Caco-2 (cell line): ENCODE data around the gene FNBP1. TPM values are rescaled to one million over a fixed set of nuclear protein-coding genes. Genes with fewer than 3 reads are reported as not detected.
"Not testable (repeated sequence)": the region's sequence is repeated elsewhere in the genome, so short reads cannot be mapped to it uniquely, and the experiment has no call there.

Source experiments
- BruUV-seq: library from RNA; stranded (reverse); fragments of 400-500 nt; replicated peaks from 2 replicates; lab custom pipeline; 2021; lab: Mats Ljungman, UMichigan
- CTCF ChIA-PET: fragments of 300-600 bp; sonication (Branson Sonifier 250); formaldehyde crosslinking; loops from one replicate; lab custom pipeline; 2022; ENCODE audit warnings: antibody characterized with exemption; lab: Charles Lee
- POLR2A ChIA-PET: fragments of 300-600 bp; sonication (Branson Sonifier 250); formaldehyde crosslinking; loops from one replicate; lab custom pipeline; 2022; ENCODE audit warnings: antibody characterized with exemption; lab: Charles Lee
- DNase-seq, 2 experiments: peaks; one replicate each; pipeline versions ENCODE4 v3.0.0 to v3.0.0-alpha.2; 2020 to 2022
- H3K27me3 ChIP-seq: replicated peaks from 2 replicates; pipeline ENCODE4 v1.6.0; 2011; ENCODE audit warnings: low read length; ENCODE audit not compliant: control insufficient read depth, insufficient read depth
- H3K36me3 ChIP-seq: 2 replicates; pipeline ENCODE4 v1.5.1; 2011; ENCODE audit warnings: low read length; ENCODE audit not compliant: control insufficient read depth, insufficient read depth
- H3K4me1 ChIP-seq: fragments of 250-450 bp; sonication (Bioruptor Pico); 2 replicates; pipeline ENCODE4 v1.5.1; 2020; ENCODE audit warnings: mild to moderate bottlenecking
- H3K4me3 ChIP-seq: 2 replicates; pipeline ENCODE4 v1.5.1; 2011; ENCODE audit warnings: low read depth, mild to moderate bottlenecking, control low read depth, low read length
- H3K9me3 ChIP-seq: fragments of 250-450 bp; sonication (Bioruptor Pico); 2 replicates; pipeline ENCODE4 v1.5.1; 2020; ENCODE audit warnings: mild to moderate bottlenecking, moderate library complexity
- H3K27ac Mint-ChIP-seq: one replicate; pipeline ENCODE4 v1.8.0; 2022; ENCODE audit warnings: mixed read lengths; ENCODE audit not compliant: unreplicated experiment
- H3K27me3 Mint-ChIP-seq: one replicate; pipeline ENCODE4 v1.8.0; 2022; ENCODE audit warnings: mixed read lengths; ENCODE audit not compliant: insufficient read depth, unreplicated experiment
- H3K36me3 Mint-ChIP-seq: one replicate; pipeline ENCODE4 v1.8.0; 2022; ENCODE audit warnings: mild to moderate bottlenecking, mixed read lengths; ENCODE audit not compliant: insufficient read depth, unreplicated experiment
- H3K4me1 Mint-ChIP-seq: one replicate; pipeline ENCODE4 v1.8.0; 2022; ENCODE audit warnings: low read depth, mixed read lengths; ENCODE audit not compliant: unreplicated experiment
- H3K4me3 Mint-ChIP-seq: one replicate; pipeline ENCODE4 v1.8.0; 2022; ENCODE audit warnings: mild to moderate bottlenecking, moderate library complexity, mixed read lengths; ENCODE audit not compliant: unreplicated experiment
- H3K9me3 Mint-ChIP-seq: one replicate; pipeline ENCODE4 v1.8.0; 2022; ENCODE audit warnings: mixed read lengths; ENCODE audit not compliant: unreplicated experiment
- CTCF ChIP-seq, 2 experiments: fragments of 200-600 bp in 1 of 2; IDR thresholded peaks; 1 replicate in 1 of 2; 2 replicates in 1 of 2; pipeline versions ENCODE4 v1.5.1 to v1.8.0; 2011 to 2022; ENCODE audit warnings: antibody characterized with exemption in 1 of 2, control low read depth in 1 of 2, inconsistent platforms in 1 of 2, low read depth in 1 of 2, low read length in 1 of 2, mild to moderate bottlenecking in 1 of 2, moderate library complexity in 1 of 2; ENCODE audit not compliant: insufficient read depth in 1 of 2, severe bottlenecking in 1 of 2, unreplicated experiment in 1 of 2
- intact Hi-C: fragments of 100-400 bp; cut with micrococcal nuclease; formaldehyde crosslinking; loops from one replicate; pipeline ENCODE4 v1.10.0; 2022; ENCODE audit not compliant: unreplicated experiment
- total RNA-seq: library from RNA; stranded (reverse); gene quantifications from 2 replicates; pipeline ENCODE4 v1.2.3, GENCODE V29; 2022

FNBP1 gene
- total RNA-seq, 1 experiment from 2014 or later, result 33.2 TPM

- no peaks in the 10 kb centered on the region for H3K4me1 Mint-ChIP-seq
- intact Hi-C loops, result no loop called here
- Histone ChIP-seq H3K4me3 (no peak overlapping the region), H3K27me3 (no peaks in the 10 kb centered on the region), H3K4me1 (peaks cover 9% of the 10 kb centered on the region; the same call in 1 of the 2 replicates), H3K36me3 (no peaks in the 10 kb centered on the region), H3K9me3 (peaks cover 9% of the 10 kb centered on the region; the same call in 1 of the 2 replicates)
- CTCF ChIA-PET, result no interaction called here
- no peak overlapping the region for H3K27ac Mint-ChIP-seq
- H3K4me3 Mint-ChIP-seq, result no peak overlapping the region
- H3K27me3 Mint-ChIP-seq, result no peaks in the 10 kb centered on the region
- BruUV-seq, result no TSS peak
- peaks cover 10% of the 10 kb centered on the region for H3K9me3 Mint-ChIP-seq
- no peaks in the 10 kb centered on the region for H3K36me3 Mint-ChIP-seq
- no peak for TF ChIP-seq CTCF (IDR thresholded peaks at IDR 0.05; ENCODE audit: insufficient read depth in 1 of 2, low read depth in 1 of 2, low read length in 1 of 2, severe bottlenecking in 1 of 2, unreplicated experiment in 1 of 2)
- POLR2A ChIA-PET, result no interaction called here
- DNase-seq, result no peak
These were observed 32.6 kb downstream of the FNBP1 start for GRCh38 chr9:130010151-130010988.

DNA sequence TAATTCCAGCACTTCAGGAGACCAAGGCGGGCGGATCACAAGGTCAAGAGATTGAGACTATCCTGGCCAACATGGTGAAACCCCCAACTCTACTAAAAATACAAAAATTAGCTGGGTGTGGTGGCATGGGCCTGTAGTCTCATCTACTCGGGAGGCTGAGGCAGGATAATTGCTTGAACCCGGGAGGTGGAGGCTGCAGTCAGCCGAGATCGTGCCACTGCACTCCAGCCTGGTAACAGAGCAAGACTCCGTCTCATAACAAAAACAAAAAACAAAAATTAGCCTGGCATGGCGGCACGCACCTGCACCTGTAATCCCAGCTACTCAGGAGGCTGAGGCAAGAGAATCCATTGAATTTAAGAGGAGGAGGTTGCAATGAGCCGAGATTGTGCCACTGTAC, 33.4 kb downstream of the FNBP1 start:
- H3K27me3 Mint-ChIP-seq, H3K36me3 Mint-ChIP-seq, H3K4me3 ChIP-seq, H3K27ac Mint-ChIP-seq, H3K9me3 Mint-ChIP-seq, H3K4me3 Mint-ChIP-seq, H3K36me3 ChIP-seq, H3K4me1 ChIP-seq, H3K9me3 ChIP-seq, POLR2A ChIA-PET, CTCF ChIA-PET, H3K4me1 Mint-ChIP-seq, intact Hi-C loops, BruUV-seq, H3K27me3 ChIP-seq, DNase-seq: not testable (repeated sequence)

DNA sequence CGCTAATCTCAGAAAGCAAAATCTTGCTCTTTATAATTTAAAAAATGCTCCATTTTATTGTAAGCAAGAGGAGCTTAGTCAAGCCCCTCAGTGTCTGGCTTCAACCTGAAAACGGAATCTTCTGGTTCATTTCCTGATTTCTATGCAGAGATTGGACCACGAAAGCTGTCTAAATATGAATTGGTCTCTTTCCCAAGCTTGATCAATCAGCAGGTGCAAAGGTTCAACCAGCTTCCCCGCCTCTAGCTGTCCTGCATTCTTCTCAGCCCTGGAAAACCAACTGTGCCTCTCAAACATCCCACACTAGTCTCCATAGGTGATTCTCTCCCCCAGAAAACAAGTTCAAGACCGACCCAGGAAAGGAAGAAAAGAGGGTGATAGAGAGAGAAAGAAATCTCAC, 34.5 kb downstream of the FNBP1 start:
- H3K9me3 ChIP-seq, result peaks cover 9% of the 10 kb centered on the region; the same call in 1 of the 2 replicates
- ChIA-PET CTCF (no interaction called here), POLR2A (no interaction called here)
- H3K36me3 ChIP-seq, result no peaks in the 10 kb centered on the region
- Mint-ChIP-seq H3K9me3 (peaks cover 10% of the 10 kb centered on the region), H3K27ac (peak overlapping the region; percentile 63), H3K36me3 (no peaks in the 10 kb centered on the region), H3K4me3 (no peak overlapping the region), H3K27me3 (no peaks in the 10 kb centered on the region), H3K4me1 (no peaks in the 10 kb centered on the region)
- no TSS peak for BruUV-seq
- intact Hi-C loops, result no loop called here
- H3K4me3 ChIP-seq, result no peak overlapping the region
- DNase-seq, result peak in 1 of 2 experiments; percentile 15
- peaks cover 9% of the 10 kb centered on the region; the same call in 1 of the 2 replicates for H3K4me1 ChIP-seq
- H3K27me3 ChIP-seq, result no peaks in the 10 kb centered on the region
- no peak for TF ChIP-seq CTCF (IDR thresholded peaks at IDR 0.05; ENCODE audit: insufficient read depth in 1 of 2, low read depth in 1 of 2, low read length in 1 of 2, severe bottlenecking in 1 of 2, unreplicated experiment in 1 of 2)

DNA sequence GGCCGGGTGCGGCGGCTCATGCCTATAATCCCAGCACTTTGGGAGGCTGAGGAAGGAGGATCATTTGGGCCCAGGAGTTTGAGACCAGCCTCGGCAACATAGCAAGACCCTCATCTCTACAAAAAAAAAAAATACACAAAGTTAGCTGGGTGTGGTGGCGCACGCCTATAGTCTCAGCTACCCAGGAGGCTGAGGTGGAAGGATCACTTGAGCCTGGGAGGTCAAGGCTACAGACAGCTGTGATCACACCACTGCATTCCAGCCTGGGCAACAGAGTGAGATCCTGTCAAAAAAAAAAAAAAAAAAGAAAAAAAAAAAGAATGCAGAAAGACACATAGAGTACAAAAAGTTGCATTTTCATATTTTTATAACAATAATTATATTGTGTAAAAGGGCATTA, 36.0 kb downstream of the FNBP1 start:
- not testable (repeated sequence) for H3K27ac Mint-ChIP-seq

More for the DNA sequence above, 36.0 kb downstream of the FNBP1 start:
- H3K4me1 ChIP-seq, H3K4me1 Mint-ChIP-seq, CTCF ChIA-PET, H3K9me3 ChIP-seq, H3K4me3 Mint-ChIP-seq, intact Hi-C loops, H3K27me3 Mint-ChIP-seq, H3K36me3 ChIP-seq, BruUV-seq, H3K36me3 Mint-ChIP-seq, DNase-seq, H3K9me3 Mint-ChIP-seq, H3K27me3 ChIP-seq, H3K4me3 ChIP-seq: not testable (repeated sequence)
- POLR2A ChIA-PET, result interaction anchor here (0.6 kb wide), 1 partner anchor 36 kb away, joined by 6 read pairs; no protein-coding TSS in a partner anchor
